ENCODE measurements around the gene ZNF841.
"Not testable (repeated sequence)": the region's sequence is repeated elsewhere in the genome, so short reads cannot be mapped to it uniquely, and the experiment has no call there.

ZNF841 gene

DNA sequence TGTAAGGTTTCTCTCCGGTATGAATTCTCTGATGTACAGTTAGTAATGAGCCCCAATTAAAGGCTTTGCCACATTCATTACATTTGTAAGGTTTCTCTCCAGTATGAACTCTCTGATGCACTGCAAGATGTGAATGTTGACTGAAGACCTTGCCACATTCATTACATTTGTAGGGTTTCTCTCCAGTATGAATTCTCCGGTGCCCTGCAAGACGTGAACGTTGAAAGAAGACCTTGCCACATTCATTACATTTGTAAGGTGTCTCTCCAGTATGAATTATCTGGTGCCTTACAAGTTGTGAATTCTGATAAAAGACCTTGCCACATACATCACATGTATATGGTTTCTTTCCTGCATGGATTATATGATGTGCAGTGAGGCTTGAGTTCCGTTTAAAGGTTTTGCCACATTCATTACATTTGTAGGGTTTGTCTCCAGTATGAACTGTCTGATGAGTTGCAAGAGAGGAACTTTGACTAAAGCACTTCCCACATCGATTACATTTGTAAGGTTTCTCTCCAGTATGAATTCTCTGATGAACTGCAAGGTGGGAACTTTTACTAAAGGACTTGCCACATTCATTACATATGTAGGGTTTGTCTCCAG is 29.2 kb downstream of the ZNF841 start:
- no peak for DNase-seq

DNA sequence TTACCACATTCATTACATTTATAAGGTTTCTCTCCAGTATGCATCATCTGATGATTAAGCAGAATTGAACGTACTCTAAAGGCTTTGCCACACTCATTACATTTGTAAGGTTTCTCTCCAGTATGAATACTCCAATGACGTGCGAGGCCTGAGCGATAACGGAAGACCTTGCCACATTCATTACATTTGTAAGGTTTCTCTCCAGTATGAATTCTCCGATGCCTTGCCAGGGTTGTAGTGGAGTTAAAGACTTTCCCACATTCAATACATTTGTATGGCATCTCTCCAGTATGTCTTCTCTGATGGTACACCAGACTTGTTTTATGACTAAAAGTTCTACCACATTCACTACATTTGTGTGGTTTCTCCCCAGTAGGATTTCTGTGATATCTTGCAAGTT is 30.2 kb downstream of the ZNF841 start:
- DNase-seq = no peak

DNA sequence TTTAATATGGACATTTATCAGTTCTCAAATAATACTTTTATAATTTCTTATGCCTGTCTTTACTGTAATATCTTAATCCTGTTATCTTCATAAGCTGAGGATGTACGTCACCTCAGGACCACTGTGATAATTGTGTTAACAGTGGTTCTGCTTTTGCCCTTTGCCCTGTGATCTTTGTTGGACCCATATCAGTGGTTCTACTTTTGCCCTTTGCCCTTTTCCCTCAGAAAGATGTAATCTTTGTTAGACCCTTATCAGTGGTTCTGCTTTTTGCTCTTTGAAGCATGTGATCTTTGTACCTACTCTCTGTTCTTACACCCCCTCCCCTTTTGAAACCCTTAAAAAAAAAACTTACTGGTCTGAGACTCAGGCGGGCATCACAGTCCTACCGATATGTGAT is 39.1 kb downstream of the ZNF841 start:
- DNase-seq = not testable (repeated sequence)

DNA sequence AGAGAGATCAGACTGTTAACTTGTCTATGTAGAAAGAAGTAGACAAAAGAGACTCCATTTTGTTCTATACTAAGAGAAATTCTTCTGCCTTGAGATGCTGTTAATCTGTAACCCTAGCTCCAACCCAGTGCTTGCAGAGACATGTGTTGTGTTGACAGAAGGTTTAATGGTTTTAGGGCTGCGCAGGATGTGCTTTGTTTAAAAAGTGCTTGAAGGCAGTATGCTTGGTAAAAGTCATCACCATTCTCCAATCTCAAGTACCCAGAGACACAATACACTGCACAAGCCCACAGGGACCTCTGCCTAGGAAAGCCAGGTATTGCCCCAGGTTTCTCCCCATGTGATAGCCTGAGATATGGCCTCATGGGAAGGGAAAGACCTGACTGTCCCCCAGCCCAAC is 43.8 kb downstream of the ZNF841 start:
- DNase-seq = not testable (repeated sequence)

DNA sequence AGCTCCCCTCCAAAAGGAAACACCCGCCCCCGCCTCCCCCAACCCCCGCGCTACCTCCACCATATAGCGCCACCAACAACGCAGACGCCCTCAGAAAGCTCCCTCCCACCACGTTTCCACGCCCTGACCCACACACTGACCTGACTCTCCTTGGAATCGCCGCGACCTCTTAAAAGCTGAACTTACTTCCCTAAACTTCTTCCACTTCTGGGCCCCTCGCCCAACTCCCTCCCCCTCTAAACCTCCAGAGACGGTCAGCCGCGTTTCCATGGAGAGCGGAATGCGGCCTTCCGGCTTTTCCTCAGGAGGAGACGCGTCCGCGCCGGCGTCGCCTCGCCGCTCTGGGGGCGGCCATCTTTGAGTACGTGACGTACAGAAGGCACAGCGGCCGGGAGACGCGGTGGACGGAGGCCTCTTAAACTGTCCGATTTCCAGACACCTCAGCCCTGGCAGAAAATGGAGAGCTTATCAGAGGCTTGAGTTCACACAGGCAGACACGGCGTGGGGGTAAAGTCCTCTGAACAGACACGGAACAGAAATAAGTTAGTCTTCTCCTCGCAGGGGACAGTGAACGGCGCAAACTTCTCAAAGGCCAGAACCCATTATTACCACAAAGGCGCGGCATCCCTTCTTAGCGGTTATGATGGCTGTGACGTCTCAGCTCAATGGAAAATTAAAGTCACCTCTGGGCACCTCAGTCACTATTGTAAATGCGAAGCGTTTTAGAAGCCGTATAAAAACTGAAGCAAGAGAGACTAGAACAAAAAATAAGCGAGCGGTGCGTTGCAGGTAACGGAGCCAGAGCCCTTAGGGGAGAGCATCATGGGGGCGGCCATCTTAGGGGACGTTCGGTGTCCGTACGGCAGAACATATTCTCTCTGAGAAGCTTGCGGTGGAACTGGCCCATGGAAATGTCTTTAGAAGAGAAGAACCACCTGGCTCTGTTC is 46.7 kb downstream of the ZNF841 start, which contains the start of gene ZNF432:
ZNF432 (minus strand) TSS at position 284 of the 947 bp plus-strand sequence. CDS start 1,970 bp downstream, outside the sequence.
- peak; percentile 71 for DNase-seq

DNA sequence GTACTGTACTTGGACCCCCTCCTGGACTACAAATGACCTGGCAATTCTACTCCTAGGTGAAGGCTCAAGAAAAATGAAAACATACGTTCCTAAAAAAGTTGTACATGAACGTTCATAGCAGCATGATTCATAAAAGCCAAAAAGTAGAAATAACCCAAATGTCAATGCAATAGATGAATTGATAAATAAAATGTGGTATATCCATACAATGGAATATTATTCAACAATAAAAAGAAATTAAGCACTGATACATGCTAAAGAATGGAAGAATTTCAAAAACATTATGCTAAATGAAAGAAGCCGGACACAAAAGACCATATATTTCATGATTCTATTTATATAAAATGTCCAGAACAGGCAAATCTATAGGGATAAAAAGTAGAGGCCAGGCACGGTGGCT is 56.4 kb downstream of the ZNF841 start:
- no peak for DNase-seq

DNA sequence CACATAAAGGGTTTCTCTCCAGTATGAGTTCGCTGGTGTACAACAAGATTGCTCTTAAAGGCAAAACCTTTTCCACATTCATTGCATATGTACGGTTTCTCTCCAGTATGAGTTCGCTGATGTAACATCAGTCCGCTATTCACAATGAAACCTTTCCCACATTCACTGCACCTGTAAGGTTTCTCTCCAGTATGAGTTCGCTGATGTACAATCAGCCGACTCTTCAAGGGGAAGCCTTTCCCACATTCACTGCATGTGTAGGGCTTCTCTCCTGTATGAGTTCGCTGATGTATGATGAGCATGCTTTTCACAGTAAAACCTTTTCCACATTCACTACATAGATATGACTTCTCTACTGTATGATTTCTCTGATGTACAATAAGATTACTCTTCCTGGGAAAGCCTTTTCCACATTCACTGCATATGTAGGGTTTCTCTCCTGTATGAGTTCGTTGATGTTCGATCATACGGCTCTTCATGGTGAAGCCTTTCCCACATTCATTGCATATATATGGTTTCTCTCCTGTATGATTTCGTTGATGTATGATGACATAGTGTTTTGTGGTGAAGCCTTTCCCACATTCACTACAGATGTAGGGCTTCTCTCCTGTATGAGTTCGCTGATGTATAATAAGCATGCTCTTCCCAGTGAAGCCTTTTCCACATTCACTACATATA is 61.4 kb downstream of the ZNF841 start:
- no peak for DNase-seq

DNA sequence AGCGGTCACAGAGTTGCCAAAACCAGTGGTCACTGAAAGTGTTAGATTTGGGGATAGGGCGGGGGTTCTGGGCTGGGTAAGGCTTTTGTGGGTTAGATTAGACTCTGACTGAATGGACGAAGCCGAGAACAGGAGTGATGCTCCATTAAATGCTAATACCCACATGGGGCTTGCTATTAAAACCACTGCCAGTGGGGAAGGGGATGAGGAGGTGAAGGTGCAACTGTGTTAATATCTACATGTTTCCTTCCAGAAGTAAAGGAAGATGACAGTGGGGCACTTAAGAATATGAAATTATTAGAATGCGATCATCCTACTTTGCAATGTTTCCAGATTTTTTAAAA is 66.8 kb downstream of the ZNF841 start:
- no peak for DNase-seq

DNA sequence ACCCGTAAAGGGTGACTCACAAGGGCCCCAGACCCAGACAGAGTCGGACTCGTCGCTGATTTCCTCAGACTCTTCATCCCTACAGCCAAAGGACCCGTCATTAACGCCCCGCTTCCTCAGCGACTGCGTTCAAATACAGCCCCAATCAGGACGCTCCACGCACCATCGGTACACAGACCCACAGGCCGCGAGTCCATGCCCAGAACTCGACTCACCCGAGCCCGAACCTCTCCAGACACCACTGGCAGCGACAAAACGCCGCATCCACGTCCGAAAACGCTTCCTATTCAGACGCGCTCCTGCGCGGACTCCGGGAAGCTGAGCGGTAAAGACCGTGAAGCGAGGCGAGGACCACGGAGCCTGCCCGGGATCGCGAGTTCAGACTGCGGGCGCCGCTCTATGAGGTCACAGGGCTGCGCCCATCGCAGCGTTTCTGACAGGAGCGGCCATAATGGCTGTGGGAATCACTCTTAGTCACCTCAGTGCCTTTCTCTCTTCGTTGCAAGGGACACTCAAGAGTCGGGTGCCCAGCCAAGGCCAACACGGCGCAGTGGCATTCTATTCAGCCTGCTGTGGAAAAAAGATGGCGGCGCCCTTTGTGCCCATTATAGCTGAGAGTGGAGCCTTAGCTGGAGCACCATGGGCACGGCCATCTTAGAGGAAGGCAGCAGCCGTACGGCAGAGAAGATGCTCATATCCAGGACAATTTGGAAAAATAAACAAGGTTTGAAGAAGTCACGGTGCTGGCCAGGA is 67.4 kb downstream of the ZNF841 start, which contains the start of gene ZNF614:
ZNF614 (minus strand) TSS at position 353 of the 753 bp plus-strand sequence. CDS start 2,634 bp downstream, outside the sequence.
- peak; percentile 69 for DNase-seq

DNA sequence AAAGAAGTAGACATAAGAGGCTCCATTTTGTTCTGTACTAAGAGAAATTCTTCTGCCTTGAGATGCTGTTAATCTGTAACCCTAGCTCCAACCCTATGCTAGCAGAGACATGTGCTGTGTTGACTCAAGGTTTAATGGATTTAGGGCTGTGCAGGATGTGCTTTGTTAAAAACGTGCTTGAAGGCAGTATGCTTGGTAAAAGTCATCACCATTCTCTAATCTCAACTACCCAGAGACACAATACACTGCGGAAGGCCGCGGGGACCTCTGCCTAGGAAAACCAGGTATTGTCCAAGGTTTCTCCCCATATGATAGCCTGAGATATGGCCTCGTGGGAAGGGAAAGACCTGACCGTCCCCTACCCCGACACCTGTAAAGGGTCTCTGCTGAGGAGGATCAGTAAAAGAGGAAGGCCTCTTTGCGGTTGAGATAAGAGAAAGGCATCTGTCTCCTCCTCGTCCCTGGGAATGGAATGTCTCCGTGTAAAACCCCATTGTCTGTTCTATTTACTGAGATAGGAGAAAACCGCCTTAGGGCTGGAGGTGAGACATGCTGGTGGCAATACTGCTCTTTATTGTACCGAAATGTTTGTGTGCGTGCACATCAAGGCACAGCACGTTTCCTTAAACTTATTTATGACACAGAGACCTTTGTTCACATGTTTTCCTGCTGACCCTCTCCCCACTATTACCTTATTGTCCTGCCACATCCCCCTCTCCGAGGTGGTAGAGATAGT is 69.1 kb downstream of the ZNF841 start:
- not testable (repeated sequence) for DNase-seq

DNA sequence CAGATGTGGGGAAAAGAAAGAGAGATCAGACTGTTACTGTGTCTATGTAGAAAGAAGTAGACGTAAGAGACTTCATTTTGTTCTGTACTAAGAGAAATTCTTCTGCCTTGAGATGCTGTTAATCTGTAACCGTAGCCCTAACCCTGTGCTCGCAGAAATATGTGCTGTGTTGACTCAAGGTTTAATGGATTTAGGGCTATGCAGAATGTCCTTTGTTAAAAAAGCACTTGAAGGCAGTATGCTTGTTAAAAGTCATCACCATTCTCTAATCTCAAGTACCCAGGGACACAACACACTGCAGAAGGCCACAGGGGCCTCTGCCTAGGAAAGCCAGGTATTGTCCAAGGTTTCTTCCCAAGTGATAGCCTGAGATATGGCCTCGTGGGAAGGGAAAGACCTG is 71.1 kb downstream of the ZNF841 start:
- not testable (repeated sequence) for DNase-seq

DNA sequence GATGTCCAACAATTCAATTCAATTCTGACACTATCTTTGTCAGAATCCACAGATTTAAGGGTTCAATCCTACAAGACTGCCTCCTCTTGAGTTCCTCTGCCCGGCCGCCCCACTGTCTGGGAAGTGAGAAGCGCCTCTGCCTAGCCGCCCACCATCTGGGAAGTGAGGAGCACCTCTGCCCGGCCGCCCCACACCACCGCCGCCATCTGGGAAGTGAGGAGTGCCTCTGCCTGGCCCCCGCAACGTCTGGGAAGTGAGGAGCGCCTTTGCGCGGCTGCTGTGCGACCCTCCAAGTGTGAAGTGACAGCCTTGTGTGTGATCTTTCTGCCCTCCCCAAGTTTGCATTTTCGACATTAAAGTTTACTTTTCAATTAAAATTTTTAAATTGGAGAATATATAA is 73.4 kb downstream of the ZNF841 start:
- no peak for DNase-seq

DNA sequence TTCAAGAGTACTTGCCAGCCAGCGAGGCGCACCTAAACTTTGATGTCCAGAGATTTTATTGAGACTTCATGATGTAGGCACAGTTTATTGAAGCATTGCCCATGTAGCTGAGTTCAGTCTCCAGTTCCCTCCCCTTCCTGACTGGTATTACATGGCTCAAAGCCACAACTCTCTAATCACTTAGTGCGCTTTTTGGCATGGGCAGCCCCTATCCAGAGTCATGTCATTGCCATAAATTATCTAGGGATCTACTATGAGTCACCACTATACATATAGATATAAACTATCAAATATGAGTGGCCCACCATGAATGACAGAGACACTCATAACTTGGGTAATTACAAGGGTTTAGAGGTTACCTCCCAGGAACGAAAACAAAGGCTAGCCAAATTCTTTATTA is 75.1 kb downstream of the ZNF841 start:
- no peak for DNase-seq

All from GOT3 (cell line).